Vagina (tissue), 2 donors: Measurements from ENCODE around the gene NOP14.

ENCODE experiments used
- POLR2AphosphoS5 ChIP-seq, 2 donors: sonication (generic); formaldehyde crosslinking; IDR thresholded peaks; one replicate each; pipeline ENCODE4 v1.9.0; 2017; ENCODE audit warnings: antibody characterized with exemption in 2 of 2, mild to moderate bottlenecking in 2 of 2, low read depth in 1 of 2; ENCODE audit not compliant: insufficient read depth in 1 of 2
- TF ChIP-seq, protein P1 (sequence below), 3 experiments: fragments of 450-650 bp in 2 of 3; fragments of 200-600 bp in 1 of 3; sonication (generic) in 1 of 3; IDR thresholded peaks; one replicate each; pipeline ENCODE4 v1.5.1; 2017 to 2019; ENCODE audit warnings: antibody characterized with exemption in 3 of 3, mild to moderate bottlenecking in 2 of 3, moderate library complexity in 2 of 3

DNA sequence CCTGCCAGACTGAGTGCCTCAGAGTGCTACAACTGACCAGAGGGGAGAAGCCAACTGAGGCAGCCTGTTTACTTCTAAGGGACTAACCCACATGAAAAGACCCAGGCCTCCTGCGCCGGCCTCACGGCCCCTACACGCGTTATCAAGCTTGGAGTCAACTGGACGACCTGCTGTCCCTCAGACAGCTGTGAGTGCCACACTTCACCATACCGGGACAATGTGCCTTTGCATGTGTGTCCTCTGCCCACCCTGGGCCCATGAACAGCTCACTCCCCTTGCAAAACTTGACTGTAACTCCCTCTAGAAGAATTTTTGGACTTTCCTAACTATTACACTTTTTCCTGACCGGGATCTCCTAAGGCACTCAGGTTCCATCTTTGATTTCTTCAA is 1.8 kb downstream of the NOP14 start:
- no peak for TF ChIP-seq POLR2AphosphoS5 (IDR thresholded peaks at IDR 0.05; ENCODE audit: insufficient read depth in 1 of 2, low read depth in 1 of 2)
- TF ChIP-seq, protein P1, sequence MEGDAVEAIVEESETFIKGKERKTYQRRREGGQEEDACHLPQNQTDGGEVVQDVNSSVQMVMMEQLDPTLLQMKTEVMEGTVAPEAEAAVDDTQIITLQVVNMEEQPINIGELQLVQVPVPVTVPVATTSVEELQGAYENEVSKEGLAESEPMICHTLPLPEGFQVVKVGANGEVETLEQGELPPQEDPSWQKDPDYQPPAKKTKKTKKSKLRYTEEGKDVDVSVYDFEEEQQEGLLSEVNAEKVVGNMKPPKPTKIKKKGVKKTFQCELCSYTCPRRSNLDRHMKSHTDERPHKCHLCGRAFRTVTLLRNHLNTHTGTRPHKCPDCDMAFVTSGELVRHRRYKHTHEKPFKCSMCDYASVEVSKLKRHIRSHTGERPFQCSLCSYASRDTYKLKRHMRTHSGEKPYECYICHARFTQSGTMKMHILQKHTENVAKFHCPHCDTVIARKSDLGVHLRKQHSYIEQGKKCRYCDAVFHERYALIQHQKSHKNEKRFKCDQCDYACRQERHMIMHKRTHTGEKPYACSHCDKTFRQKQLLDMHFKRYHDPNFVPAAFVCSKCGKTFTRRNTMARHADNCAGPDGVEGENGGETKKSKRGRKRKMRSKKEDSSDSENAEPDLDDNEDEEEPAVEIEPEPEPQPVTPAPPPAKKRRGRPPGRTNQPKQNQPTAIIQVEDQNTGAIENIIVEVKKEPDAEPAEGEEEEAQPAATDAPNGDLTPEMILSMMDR (IDR thresholded peaks at IDR 0.05) = no peak
